Measurements from ENCODE around the gene NTF3.

- TF ChIP-seq, protein P1, sequence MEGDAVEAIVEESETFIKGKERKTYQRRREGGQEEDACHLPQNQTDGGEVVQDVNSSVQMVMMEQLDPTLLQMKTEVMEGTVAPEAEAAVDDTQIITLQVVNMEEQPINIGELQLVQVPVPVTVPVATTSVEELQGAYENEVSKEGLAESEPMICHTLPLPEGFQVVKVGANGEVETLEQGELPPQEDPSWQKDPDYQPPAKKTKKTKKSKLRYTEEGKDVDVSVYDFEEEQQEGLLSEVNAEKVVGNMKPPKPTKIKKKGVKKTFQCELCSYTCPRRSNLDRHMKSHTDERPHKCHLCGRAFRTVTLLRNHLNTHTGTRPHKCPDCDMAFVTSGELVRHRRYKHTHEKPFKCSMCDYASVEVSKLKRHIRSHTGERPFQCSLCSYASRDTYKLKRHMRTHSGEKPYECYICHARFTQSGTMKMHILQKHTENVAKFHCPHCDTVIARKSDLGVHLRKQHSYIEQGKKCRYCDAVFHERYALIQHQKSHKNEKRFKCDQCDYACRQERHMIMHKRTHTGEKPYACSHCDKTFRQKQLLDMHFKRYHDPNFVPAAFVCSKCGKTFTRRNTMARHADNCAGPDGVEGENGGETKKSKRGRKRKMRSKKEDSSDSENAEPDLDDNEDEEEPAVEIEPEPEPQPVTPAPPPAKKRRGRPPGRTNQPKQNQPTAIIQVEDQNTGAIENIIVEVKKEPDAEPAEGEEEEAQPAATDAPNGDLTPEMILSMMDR (IDR thresholded peaks at IDR 0.05): no peak
- TF ChIP-seq SIN3A (IDR thresholded peaks at IDR 0.05; ENCODE audit: borderline replicate concordance, insufficient read depth, low read depth, low read length): no peak
- TF ChIP-seq TCF7L2 (IDR thresholded peaks at IDR 0.05; ENCODE audit: low read depth, low read length): no peak
- TF ChIP-seq POLR2AphosphoS5 (IDR thresholded peaks at IDR 0.05; ENCODE audit: low read depth, low read length): no peak
- TF ChIP-seq REST (IDR thresholded peaks at IDR 0.05; ENCODE audit: insufficient read depth in 1 of 2, low read depth in 2 of 2, low read length in 1 of 2): no peak
These were observed 81.5 kb downstream of the NTF3 start for GRCh38 chr12:5513406-5513805.

Data from Panc1 (cell line).